HFFc6 (cell line): ENCODE results near the gene POC1B. TPM values are rescaled to one million over a fixed set of nuclear protein-coding genes. Genes with fewer than 3 reads are reported as not detected.

ENCODE experiments used
- DNase-seq: peaks from one replicate; pipeline ENCODE4 v3.0.0-alpha.2; 2018
- H3K27ac Mint-ChIP-seq: 2 replicates; pipeline ENCODE4 v1.8.0; 2020; ENCODE audit warnings: mild to moderate bottlenecking, mixed read lengths
- H3K27me3 Mint-ChIP-seq: 2 replicates; pipeline ENCODE4 v1.8.0; 2021; ENCODE audit warnings: mild to moderate bottlenecking, moderate library complexity, mixed read lengths; ENCODE audit not compliant: insufficient read depth
- H3K36me3 Mint-ChIP-seq: 2 replicates; pipeline ENCODE4 v1.8.0; 2021; ENCODE audit warnings: low read depth, mixed read lengths
- H3K4me1 Mint-ChIP-seq: 2 replicates; pipeline ENCODE4 v1.8.0; 2020; ENCODE audit warnings: low read depth, mixed read lengths
- H3K4me3 Mint-ChIP-seq: 2 replicates; pipeline ENCODE4 v1.8.0; 2020; ENCODE audit warnings: mild to moderate bottlenecking, moderate library complexity, mixed read lengths
- H3K9me3 Mint-ChIP-seq: 2 replicates; pipeline ENCODE4 v1.8.0; 2020; ENCODE audit warnings: mild to moderate bottlenecking, mixed read lengths
- total RNA-seq, 6 experiments: library from RNA; stranded (reverse); fragmentation: NEBNext Ultra II Directional; extraction: Animal tissue kit (Norgen Biotek cat#: 25700); gene quantifications; 2 replicates in 1 of 6; 3 replicates in 5 of 6; pipeline ENCODE4 v1.2.3, GENCODE V29; 2021
- TF ChIP-seq, protein P1 (sequence below): fragments of 200-600 bp; sonication (generic); IDR thresholded peaks from 2 replicates; pipeline ENCODE4 v1.5.0; 2021; ENCODE audit warnings: antibody characterized with exemption, mild to moderate bottlenecking

The POC1B gene
- total RNA-seq, 6 experiments from 2014 or later: 10.4 to 12.6 (median 11.1) TPM

DNA sequence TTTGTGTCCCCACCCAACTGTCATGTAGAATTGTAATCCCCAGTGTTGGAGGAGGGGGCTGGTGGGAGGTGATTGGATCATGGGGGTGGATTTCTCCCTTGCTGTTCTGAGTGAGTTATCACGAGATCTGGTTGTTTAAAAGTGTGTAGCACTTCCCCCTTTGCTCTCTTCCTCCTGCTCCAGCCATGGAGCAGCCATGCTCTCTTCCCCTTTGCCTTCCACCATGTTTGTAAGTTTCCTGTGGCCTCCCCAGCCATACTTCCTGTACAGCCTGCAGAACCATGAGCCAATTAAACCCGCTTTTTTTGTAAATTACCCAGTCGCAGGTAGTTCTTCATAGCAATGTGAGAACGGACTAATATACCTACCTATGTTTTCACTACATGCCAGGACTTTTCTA, 2.6 kb upstream of the POC1B start:
- H3K4me1 Mint-ChIP-seq: peaks cover 21% of the 10 kb centered on the region
- H3K36me3 Mint-ChIP-seq: peaks cover 7% of the 10 kb centered on the region
- H3K27me3 Mint-ChIP-seq: peaks cover 2% of the 10 kb centered on the region; the same call in 1 of the 2 replicates
- TF ChIP-seq, protein P1, sequence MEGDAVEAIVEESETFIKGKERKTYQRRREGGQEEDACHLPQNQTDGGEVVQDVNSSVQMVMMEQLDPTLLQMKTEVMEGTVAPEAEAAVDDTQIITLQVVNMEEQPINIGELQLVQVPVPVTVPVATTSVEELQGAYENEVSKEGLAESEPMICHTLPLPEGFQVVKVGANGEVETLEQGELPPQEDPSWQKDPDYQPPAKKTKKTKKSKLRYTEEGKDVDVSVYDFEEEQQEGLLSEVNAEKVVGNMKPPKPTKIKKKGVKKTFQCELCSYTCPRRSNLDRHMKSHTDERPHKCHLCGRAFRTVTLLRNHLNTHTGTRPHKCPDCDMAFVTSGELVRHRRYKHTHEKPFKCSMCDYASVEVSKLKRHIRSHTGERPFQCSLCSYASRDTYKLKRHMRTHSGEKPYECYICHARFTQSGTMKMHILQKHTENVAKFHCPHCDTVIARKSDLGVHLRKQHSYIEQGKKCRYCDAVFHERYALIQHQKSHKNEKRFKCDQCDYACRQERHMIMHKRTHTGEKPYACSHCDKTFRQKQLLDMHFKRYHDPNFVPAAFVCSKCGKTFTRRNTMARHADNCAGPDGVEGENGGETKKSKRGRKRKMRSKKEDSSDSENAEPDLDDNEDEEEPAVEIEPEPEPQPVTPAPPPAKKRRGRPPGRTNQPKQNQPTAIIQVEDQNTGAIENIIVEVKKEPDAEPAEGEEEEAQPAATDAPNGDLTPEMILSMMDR: no peak
- no peak for DNase-seq
- no peak overlapping the region for H3K27ac Mint-ChIP-seq
- no peak overlapping the region for H3K4me3 Mint-ChIP-seq
- no peaks in the 10 kb centered on the region for H3K9me3 Mint-ChIP-seq

DNA sequence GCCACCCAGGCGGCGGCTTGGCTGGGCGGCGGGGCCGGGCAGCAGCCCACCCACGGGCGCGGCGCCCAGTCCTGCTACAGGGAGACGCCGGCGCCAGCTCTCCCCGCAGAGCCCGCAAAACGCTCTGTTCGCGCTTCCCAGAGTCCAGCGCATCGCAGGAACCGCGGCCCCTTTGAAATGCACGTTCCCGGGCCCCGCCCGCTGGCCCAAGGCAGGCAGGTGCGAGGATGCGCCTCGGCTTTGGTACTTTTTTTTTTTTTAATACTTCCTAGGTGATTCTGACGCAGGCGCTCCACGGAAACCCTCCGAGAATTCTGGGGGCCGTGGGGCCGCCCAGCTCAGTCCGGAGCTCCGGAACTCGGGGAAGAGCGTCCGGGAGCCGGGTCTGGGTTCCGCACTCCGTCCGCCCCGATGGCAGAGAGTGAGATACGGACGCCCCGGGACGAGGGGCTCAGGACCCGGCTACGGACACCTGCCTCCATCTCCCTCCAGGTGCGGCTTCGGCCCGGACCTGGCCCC, 483 bp downstream of the POC1B start:
- H3K4me1 Mint-ChIP-seq: peaks cover 44% of the 10 kb centered on the region
- peaks cover 17% of the 10 kb centered on the region for H3K36me3 Mint-ChIP-seq
- peak overlapping the region; percentile 94 for H3K27ac Mint-ChIP-seq
- peaks cover 2% of the 10 kb centered on the region; the same call in 1 of the 2 replicates for H3K27me3 Mint-ChIP-seq
- DNase-seq: no peak
- H3K4me3 Mint-ChIP-seq: peak overlapping the region; percentile 98
- H3K9me3 Mint-ChIP-seq: no peaks in the 10 kb centered on the region
- TF ChIP-seq, protein P1: no peak

DNA sequence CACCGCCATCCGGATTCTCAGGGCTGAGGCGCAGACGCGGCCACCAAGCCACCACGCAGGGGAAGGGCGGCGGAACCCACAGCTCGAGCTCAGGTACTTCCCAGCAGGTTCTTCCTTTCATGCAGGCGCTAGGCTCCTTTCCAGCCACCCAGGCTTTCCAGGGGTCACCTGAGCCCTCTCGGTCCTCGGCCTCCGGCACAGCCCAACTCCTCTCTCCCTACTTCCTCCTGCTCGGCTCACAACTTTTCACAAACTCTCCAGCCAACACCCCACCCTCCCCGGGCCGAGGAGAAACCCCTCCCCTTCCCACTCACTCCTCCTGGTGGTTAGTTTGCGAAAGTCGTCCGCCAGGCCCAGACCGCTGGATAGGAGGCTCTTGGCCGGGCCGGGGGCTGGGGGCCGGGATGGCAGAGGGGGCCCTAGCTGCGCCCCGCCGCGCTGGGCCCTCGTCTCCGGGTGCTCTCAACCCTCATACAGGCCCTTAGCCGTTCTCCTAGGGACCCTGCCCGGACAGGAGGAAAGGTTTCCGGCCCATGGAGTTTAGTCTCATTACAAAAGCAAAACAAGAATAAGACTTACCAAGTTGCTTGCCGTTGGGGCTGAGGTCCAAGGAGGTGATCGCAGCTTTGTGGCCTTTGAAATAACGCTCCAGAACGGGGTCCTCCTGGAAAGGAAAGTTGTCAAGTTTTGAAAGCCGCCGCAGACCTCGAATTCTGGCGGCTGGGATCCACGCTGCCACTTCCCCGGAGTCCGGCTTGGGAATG, 1.1 kb downstream of the POC1B start, which contains the start of gene GALNT4:
Gene GALNT4, minus strand, starts transcription at position 256 of the 764 bp plus-strand sequence. Its CDS starts 247 bp downstream, at position 9.
- Mint-ChIP-seq H3K4me1 (peaks cover 47% of the 10 kb centered on the region), H3K27ac (peak within 1 kb of the TSS; percentile 94), H3K4me3 (peak within 1 kb of the TSS; percentile 98), H3K27me3 (peaks cover 2% of the 10 kb centered on the region; the same call in 1 of the 2 replicates), H3K36me3 (peaks cover 17% of the 10 kb centered on the region), H3K9me3 (no peaks in the 10 kb centered on the region)
- peak; percentile 80 for DNase-seq
- TF ChIP-seq, protein P1: peak; percentile 88

DNA sequence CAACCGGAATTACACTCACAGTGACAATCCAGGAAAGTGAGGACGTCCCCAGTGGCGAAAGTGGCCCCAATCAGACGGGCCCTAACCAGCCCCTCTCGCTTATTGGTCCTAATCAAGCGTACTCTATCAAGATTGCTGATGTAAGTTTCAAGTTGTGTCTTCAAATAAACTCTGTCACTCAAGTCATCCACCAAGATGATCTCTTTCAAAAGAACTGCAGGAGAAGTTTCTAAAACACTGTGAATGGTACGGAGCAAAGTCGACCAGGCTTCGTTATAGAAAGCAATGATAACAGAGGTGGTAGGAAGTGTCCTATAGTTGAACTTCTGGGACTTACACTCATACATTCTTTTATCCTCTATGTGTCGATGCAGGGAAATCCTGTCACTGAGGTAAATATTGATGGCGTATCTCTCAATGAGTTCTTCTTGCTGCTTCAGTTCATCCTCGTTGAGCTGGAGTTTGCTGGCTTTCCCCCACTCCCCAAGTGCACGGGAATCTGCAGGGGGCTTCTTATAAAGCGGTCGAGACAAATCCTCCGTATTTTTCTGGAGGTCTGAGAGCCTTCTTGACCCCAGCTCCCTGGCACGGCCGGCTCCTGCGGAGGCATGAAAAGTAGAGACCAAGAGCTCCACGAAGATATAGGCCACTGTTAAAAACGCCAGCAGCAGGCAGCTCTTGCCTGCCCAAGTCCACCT, 1.9 kb downstream of the POC1B start:
- peaks cover 2% of the 10 kb centered on the region; the same call in 1 of the 2 replicates for H3K27me3 Mint-ChIP-seq

DNA sequence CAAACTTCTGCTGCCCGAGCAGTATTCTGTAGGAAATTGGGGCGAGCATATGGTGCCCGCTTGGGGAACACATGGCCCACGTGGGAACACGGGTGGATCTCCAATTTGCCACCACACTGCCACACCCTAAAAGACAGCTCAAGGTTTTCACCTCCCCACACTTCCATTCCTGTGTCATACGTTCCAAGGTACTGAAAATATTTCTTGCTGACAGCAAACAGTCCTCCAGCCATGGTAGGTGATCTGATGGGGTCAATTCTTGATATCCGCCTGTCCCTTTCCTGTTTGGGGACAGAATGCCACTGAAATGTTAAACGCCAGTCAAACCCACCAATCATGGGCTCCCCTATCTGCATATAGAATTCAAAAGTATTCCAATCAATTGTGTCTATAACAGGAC, 2.5 kb downstream of the POC1B start:
- Mint-ChIP-seq H3K27me3 (peaks cover 2% of the 10 kb centered on the region; the same call in 1 of the 2 replicates), H3K4me1 (peaks cover 51% of the 10 kb centered on the region), H3K27ac (peak overlapping the region; percentile 94), H3K4me3 (peak overlapping the region; percentile 98), H3K36me3 (peaks cover 17% of the 10 kb centered on the region), H3K9me3 (no peaks in the 10 kb centered on the region)
- TF ChIP-seq, protein P1: no peak
- no peak for DNase-seq

More for the DNA sequence above, 1.9 kb downstream of the POC1B start:
- Mint-ChIP-seq H3K9me3 (no peaks in the 10 kb centered on the region), H3K27ac (peak overlapping the region; percentile 94), H3K4me3 (peak overlapping the region; percentile 98), H3K36me3 (peaks cover 17% of the 10 kb centered on the region), H3K4me1 (peaks cover 46% of the 10 kb centered on the region)
- TF ChIP-seq, protein P1: no peak
- DNase-seq: no peak
